ENCODE measurements around the gene PIK3R3. TPM values are rescaled to one million over a fixed set of nuclear protein-coding genes. Genes with fewer than 3 reads are reported as not detected.
"Not testable (repeated sequence)": the region's sequence is repeated elsewhere in the genome, so short reads cannot be mapped to it uniquely, and the experiment has no call there.

Gene PIK3R3
- total RNA-seq, 1 donor from 2014 or later, result 3.3 TPM

- H3K4me3 ChIP-seq (ENCODE audit: low read depth, low read length), result no peak overlapping the region
- DNase-seq (ENCODE audit: low read depth), result no peak
- TF ChIP-seq CTCF (conservative IDR thresholded peaks at IDR 0.05; ENCODE audit: low read depth, low read length), result no peak
Measured at GRCh38 chr1:46057781-46058180, 74.6 kb downstream of the PIK3R3 start.

GRCh38 chr1:46057215-46057614 lies 75.2 kb downstream of the PIK3R3 start:
- not testable (repeated sequence) for H3K4me3 ChIP-seq (ENCODE audit: low read depth, low read length); DNase-seq (ENCODE audit: low read depth)

GRCh38 chr1:46056325-46056724 lies 76.1 kb downstream of the PIK3R3 start:
- DNase-seq (ENCODE audit: low read depth), result no peak

GRCh38 chr1:46053734-46054133 lies 78.7 kb downstream of the PIK3R3 start:
- DNase-seq (ENCODE audit: low read depth), result no peak
- TF ChIP-seq CTCF (conservative IDR thresholded peaks at IDR 0.05; ENCODE audit: low read depth, low read length), result no peak
- H3K4me3 ChIP-seq (ENCODE audit: low read depth, low read length), result no peak overlapping the region

More at GRCh38 chr1:46056325-46056724, 76.1 kb downstream of the PIK3R3 start:
- TF ChIP-seq CTCF (conservative IDR thresholded peaks at IDR 0.05; ENCODE audit: low read depth, low read length), result no peak
- no peak overlapping the region for H3K4me3 ChIP-seq (ENCODE audit: low read depth, low read length)

- no peak for TF ChIP-seq CTCF (conservative IDR thresholded peaks at IDR 0.05; ENCODE audit: low read depth, low read length)
- no peak for DNase-seq (ENCODE audit: low read depth)
- H3K4me3 ChIP-seq (ENCODE audit: low read depth, low read length), result no peak overlapping the region
Measured at GRCh38 chr1:46044116-46044515, 88.3 kb downstream of the PIK3R3 start.

GRCh38 chr1:46043458-46044017 lies 88.9 kb downstream of the PIK3R3 start:
- H3K4me3 ChIP-seq (ENCODE audit: low read depth, low read length), result no peak overlapping the region
- no peak for TF ChIP-seq CTCF (conservative IDR thresholded peaks at IDR 0.05; ENCODE audit: low read depth, low read length)
- no peak for DNase-seq (ENCODE audit: low read depth)

- no peak overlapping the region for H3K4me3 ChIP-seq (ENCODE audit: low read depth, low read length)
- no peak for DNase-seq (ENCODE audit: low read depth)
- TF ChIP-seq CTCF (conservative IDR thresholded peaks at IDR 0.05; ENCODE audit: low read depth, low read length), result no peak
Measured at GRCh38 chr1:46041974-46042373, 90.5 kb downstream of the PIK3R3 start.
